PFSK-1 (cell line): ENCODE data around the gene YIPF2.

Experiments used
- FOXP2 ChIP-seq: optimal IDR thresholded peaks from 2 replicates; pipeline ENCODE3; 2011; ENCODE audit warnings: borderline replicate concordance, control low read depth, inconsistent platforms; ENCODE audit not compliant: insufficient read depth; ENCODE audit errors: extremely low read length, extremely low read depth
- POLR2AphosphoS5 ChIP-seq: IDR thresholded peaks from 2 replicates; pipeline ENCODE4 v1.6.1; 2012; ENCODE audit warnings: low read depth, mild to moderate bottlenecking, control low read depth, low read length, moderate library complexity
- REST ChIP-seq, 2 experiments: IDR thresholded peaks; 2 replicates each; pipeline versions ENCODE4 v1.6.1 to v1.8.0; 2011 to 2012; ENCODE audit warnings: low read depth in 2 of 2, low read length in 2 of 2, control low read depth in 1 of 2, inconsistent platforms in 1 of 2, mild to moderate bottlenecking in 1 of 2, moderate library complexity in 1 of 2; ENCODE audit not compliant: insufficient read depth in 1 of 2
- SIN3A ChIP-seq: IDR thresholded peaks from 2 replicates; pipeline ENCODE4 v1.6.1; 2012; ENCODE audit warnings: mild to moderate bottlenecking, low read length, moderate library complexity, borderline replicate concordance; ENCODE audit not compliant: insufficient read depth
- TAF1 ChIP-seq: IDR thresholded peaks from 2 replicates; pipeline ENCODE4 v1.6.1; 2012; ENCODE audit warnings: low read length, control low read depth, borderline replicate concordance; ENCODE audit not compliant: insufficient read depth

YIPF2 gene

GRCh38 chr19:10895363-10895762 is 33.1 kb downstream of the YIPF2 start:
- TF ChIP-seq SIN3A (no peak), REST (IDR thresholded peaks at IDR 0.05; ENCODE audit: insufficient read depth in 1 of 2, low read depth in 2 of 2, low read length in 2 of 2) (no peak), TAF1 (no peak), FOXP2 (no peak), POLR2AphosphoS5 (no peak)

- TF ChIP-seq POLR2AphosphoS5 (no peak), REST (IDR thresholded peaks at IDR 0.05; ENCODE audit: insufficient read depth in 1 of 2, low read depth in 2 of 2, low read length in 2 of 2) (no peak), TAF1 (no peak), FOXP2 (no peak), SIN3A (no peak)
These were observed 33.6 kb downstream of the YIPF2 start for GRCh38 chr19:10894911-10895213.

GRCh38 chr19:10892256-10892655 is 36.2 kb downstream of the YIPF2 start:
- TF ChIP-seq TAF1 (no peak), SIN3A (no peak), REST (IDR thresholded peaks at IDR 0.05; ENCODE audit: insufficient read depth in 1 of 2, low read depth in 2 of 2, low read length in 2 of 2) (no peak), FOXP2 (no peak), POLR2AphosphoS5 (no peak)

- TF ChIP-seq TAF1 = no peak
- no peak for TF ChIP-seq SIN3A
- TF ChIP-seq FOXP2 = no peak
- TF ChIP-seq REST (IDR thresholded peaks at IDR 0.05; ENCODE audit: insufficient read depth in 1 of 2, low read depth in 2 of 2, low read length in 2 of 2) = no peak
- TF ChIP-seq POLR2AphosphoS5 = no peak
These were observed 36.9 kb downstream of the YIPF2 start for GRCh38 chr19:10891405-10892086.
